Measurements from ENCODE around the gene HMGCL. TPM values are rescaled to one million over a fixed set of nuclear protein-coding genes. Genes with fewer than 3 reads are reported as not detected.

The HMGCL gene
- total RNA-seq, result 11.9 TPM

DNA sequence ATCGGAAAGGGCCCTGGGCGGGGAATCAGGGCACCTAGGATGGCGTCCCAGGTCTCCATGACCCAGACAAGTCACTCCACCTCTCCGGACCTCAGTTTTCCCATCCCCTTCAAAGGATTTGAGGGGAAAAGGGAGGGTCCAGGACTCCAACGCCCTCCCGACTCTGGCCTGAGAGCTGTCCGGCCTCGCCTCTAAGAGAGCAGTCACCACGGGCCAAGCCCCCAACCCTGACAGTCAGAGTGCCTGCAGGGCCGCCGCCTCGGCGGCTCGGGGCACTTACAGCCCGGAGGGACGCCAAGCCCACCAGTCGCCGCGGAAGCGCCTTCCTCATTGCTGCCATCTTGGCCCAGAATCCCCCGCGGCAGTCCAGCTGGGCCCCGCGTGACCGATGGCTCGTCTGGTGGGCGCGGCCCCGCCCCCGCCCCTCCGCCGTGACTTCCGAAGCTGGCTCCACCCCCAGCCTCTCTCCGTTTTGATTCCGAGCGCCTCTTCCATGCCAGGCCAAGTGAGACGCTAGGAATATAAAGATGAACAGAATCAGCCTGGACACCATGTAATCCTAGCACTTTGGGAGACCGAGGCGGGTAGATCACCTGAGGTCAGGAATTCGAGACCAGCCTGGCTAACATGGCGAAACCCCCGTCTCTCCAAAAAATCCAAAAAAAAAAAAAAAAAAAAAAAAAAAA is at the start of gene HMGCL:
Gene HMGCL (minus strand): TSS at position 354 of the 686 bp plus-strand sequence. CDS start 14 bp downstream, at position 340.

DNA sequence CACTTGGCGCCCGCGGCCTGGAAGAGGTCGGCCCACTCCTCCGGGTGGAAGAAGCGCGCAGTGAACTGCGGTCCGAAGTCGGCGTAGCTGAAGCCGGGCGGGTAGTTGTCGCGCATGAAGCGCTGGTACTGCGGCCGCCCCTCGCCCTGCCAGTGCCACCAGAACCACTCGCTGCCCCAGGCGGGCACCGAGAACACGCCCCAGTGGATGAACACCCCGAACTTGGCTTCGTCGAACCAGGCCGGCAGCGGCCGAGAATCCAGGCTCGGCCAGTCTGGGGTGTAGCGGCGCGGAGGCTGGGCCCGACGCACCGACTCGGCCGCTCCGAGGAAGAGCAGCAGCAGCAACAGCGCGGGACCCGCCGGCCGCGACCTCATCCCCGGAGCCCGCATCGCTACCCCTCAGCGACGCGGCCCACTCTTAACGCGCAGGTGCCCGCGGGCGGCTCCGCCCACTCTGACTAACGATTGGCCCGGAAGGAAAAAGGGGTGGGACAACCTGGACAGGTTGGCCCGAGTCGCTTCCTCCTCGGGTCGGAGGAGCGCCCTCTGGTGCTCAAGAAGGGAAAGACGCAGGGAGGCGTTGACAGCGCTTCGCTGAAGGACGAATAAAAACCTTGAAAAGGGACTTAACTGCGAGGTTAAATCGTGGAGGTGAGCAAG is 42.8 kb upstream of the HMGCL start, which contains the start of gene FUCA1:
Gene FUCA1 (minus strand): TSS at position 396 of the 662 bp plus-strand sequence. CDS start 4 bp downstream, at position 392.

DNA sequence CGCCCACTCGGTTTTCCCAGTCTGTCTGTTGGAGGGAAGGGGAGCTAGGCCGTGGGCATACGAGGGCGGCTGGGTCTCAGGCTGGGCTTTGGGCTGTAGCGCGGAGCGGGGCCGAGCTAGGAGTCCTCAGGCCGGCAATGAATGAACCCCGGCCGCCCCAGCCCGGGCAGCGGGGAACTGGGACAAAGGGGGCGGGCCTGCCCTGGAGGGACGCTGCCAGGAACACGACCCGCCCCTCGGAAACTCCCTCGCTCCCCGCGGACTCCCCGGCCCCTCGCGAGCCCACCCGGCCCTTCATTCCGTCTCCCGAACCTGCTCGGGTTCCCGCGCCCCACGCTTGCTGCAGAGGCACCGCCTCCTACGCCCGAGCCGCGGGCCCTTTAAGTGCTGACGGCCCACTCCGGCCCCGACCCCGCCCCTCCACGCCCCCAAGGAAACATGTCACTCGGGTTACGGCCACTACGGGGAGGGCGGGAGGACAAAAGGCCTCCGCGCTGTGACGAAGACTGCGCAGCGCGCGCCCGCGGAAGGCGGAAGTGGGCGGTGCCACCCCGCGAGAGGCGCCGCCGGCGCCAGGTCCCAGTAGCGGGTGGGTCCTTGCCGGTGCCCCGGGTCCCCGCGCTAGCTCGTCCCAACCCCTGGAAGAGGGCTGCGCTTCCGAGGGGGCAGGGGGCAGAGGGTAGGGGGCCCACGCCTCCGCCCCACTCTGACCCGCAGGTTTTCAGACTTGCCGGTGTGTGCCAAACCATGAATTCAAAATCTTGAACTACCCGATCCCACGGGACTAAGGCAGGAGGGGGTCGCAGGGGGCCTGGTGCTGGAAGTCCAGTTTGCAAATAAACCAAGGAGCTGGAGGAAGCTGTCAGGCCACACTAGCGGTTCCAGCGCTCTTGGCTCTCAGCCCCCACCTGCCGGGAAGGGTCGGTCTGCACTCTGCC is 24.6 kb downstream of the HMGCL start, which contains the start of gene GALE:
Gene GALE (minus strand): TSS at position 355 of the 938 bp plus-strand sequence. CDS start 1,747 bp downstream, outside the sequence.

DNA sequence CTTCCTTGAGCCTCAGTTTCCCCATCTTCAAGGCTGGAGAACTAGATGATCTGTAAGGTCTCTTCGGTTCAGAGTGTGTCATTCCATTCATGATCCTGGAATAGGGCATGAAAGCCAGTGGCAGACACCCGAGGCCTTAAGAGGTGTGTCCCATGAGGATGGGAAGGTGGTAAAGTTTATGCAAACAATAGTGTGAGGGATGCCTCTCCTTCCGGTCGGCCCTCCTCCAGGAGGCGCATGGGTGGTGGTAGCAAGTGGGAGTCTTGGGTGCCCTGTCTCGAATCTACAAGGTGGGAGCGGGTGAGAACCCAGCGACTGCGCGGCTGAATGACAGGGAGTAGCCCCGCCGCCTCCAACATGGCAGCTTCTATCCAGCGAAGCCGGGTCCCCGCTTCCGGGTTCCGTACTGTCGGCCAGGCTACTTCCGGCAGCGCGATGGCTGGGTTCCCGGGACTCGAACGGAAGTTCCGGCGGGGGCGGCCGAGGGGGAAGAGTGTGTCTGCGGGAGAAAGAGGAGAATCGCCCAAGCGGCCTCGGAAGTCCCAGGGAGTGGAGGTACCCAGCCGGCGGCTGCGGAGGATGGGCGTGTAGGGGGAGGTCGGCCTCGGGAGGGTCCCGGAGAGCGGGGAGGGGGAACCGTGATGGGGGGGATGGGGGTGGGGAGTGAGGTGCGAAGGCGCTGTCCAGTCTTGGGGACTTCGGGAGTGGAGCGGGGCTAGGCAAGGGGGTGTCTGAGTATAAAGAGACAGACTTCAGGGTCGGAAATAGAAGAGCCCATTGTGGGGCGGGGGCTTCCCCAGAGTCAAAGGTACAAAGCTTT is 34.3 kb downstream of the HMGCL start, which contains the start of gene LYPLA2:
Gene LYPLA2 (plus strand): TSS at position 450 of the 820 bp plus-strand sequence. CDS start 1,538 bp downstream, outside the sequence.

DNA sequence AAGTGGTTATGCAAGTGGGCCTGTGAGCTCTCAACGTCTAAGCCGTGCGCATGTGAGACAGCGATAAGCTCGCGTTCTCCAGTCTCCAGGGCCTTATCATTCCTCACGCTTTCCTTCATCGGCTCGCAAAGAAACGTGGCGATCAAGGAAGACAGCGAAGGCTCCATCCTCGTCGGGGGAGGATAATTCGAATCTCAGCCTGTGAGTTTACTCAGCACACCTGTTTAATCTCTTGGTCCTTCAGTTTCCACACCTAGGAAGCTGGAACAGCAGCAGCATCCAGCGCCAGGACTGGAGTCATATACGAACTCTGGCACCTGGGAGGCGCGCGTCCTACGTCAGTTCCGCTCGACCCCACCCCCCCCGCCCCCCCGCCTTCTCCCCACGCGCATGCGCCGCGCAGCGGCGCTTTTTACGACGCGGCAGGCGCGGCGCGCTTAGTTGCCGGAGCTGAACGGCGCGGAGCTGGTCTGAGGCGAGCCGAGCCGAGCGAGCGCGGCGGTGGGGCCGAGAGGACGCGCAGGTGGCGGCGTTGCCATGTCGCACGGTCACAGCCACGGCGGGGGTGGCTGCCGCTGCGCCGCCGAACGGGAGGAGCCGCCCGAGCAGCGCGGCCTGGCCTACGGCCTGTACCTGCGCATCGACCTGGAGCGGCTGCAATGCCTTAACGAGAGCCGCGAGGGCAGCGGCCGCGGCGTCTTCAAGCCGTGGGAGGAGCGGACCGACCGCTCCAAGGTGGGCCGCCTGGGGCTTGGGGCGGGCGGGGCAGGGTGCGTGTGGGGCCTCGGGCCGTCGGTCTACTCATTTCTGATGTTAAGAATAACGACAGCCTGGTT is 47.0 kb downstream of the HMGCL start, which contains the start of gene PITHD1:
Gene PITHD1 (plus strand): TSS at position 440 of the 836 bp plus-strand sequence. CDS start 98 bp downstream, at position 538.

Other genes with a start within 250 kb of the HMGCL start
- gene RPL11, start 133.6 kb downstream of the HMGCL start, total RNA-seq, result 596 TPM
- 28.5 TPM for gene ELOA, start 82.0 kb downstream of the HMGCL start, total RNA-seq
- 55.7 TPM for gene PITHD1, start 47.0 kb downstream of the HMGCL start, total RNA-seq
- 27.2 TPM for gene LYPLA2, start 34.3 kb downstream of the HMGCL start, total RNA-seq
- 28.2 TPM for gene GALE, start 24.7 kb downstream of the HMGCL start, total RNA-seq
- gene FUCA1, start 42.9 kb upstream of the HMGCL start, total RNA-seq, result 14.7 TPM
- gene CNR2, start 87.9 kb upstream of the HMGCL start, total RNA-seq, result not detected
- gene PNRC2, start 134.4 kb upstream of the HMGCL start, total RNA-seq, result 59.8 TPM
- gene SRSF10, start 154.9 kb upstream of the HMGCL start, total RNA-seq, result 187 TPM

Measured in parietal lobe (tissue), 1 donor.